Fibroblast of skin of left quadriceps (primary cell): ENCODE results near the gene RTL9.
"Not testable (repeated sequence)": the region's sequence is repeated elsewhere in the genome, so short reads cannot be mapped to it uniquely, and the experiment has no call there.

ENCODE experiments used
- DNase-seq, 2 experiments: peaks; one replicate each; pipeline ENCODE4 v3.0.0-alpha.2; 2013; ENCODE audit warnings: low read depth in 2 of 2

Gene RTL9

DNA sequence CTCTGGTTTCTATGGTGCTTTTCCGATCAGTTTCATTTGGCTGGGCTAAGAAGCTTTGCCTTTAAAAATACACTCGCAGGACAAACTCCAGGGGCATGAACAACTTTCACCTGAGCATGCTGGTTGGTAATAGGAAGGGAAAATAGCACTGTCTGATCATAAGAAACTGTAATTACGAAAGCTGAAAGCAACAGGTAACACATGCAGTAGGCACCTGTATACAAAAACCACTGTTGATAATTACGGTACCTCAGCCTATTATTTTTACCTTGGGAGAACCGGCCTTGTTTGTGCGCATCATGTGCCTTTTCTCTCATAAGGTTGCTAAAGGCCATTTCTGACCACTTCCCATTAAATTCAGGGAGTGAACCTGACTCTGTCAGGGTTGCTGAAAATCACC, 45.7 kb downstream of the RTL9 start:
- DNase-seq = no peak

DNA sequence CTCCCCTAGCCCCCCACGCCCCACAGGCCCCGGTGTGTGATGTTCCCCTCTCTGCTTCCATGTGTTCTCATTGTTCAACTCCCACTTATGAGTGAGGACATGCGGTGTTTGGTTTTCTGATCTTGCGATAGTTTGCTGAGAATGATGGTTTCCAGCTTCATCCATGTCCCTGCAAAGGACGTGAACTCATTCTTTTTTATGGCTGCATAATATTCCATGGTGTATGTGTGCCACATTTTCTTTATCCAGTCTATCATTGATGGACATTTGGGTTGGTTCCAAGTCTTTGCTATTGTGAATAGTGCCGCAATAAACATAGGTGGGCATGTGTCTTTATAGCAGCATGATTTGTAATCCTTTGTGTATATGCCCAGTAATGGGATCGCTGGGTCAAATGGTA, 47.6 kb downstream of the RTL9 start:
- not testable (repeated sequence) for DNase-seq

DNA sequence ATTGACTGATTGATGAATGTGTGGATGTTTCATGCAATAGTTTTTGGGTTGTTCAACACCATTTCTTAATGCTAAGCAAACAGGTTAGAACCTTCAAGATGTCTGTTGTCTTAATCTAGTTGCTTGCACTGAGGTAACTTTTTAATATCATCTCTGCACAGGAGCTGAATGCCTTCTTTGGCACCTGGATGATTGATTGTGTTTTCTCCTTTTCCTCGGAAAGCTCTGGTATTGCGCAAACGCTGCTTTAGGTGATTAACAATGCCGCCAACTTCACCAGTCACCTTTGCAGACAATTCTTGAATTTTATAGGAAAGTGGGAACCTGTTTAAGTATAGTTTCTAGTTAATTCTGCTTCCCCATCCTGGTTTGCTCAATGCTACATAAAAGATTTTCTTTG, 48.2 kb downstream of the RTL9 start:
- no peak for DNase-seq

DNA sequence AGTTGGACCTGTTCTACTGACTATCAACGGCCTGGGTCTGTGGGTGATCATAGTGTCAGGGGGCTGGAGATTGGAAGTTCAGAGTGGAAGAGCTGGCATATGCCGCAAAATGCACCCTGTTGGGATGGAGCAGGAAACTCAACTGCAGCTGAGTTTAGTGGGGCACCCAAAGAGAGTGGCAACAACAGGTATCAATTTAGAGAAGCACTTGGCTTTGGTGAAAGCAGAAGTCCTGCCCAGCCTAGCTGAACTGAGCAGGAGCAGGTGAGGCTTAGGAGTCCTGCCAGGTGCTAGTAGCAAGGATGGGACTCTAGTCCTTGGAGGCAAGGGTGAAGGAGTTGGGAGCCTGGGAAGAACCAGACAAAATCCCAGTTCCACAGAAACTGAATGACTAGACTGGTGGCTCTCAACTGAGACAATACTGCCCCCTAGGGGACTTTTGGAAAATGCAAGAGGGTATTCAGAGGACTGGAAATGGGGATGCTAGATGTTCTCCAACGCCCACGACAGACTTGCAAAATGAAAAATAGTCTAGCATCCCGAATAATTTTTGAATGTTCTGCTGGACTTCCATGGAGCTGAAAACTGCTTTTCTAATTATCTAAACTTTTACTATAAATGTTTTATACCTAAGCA, 49.4 kb downstream of the RTL9 start:
- no peak for DNase-seq
